Thyroid gland (tissue), 4 donors: ENCODE results near the gene PTPN21.

Source experiments
- POLR2A ChIP-seq, 2 donors: fragments of 450-650 bp; IDR thresholded peaks; one replicate each; pipeline ENCODE4 v1.6.1; 2017; ENCODE audit warnings: antibody characterized with exemption in 2 of 2, mild to moderate bottlenecking in 2 of 2, moderate library complexity in 1 of 2
- TF ChIP-seq, protein P1 (sequence below), 6 experiments: fragments of 200-600 bp in 3 of 6; fragments of 450-650 bp in 3 of 6; sonication (generic) in 3 of 6; IDR thresholded peaks; one replicate each; pipeline ENCODE4 v1.5.1; 2016 to 2019; ENCODE audit warnings: antibody characterized with exemption in 6 of 6, mild to moderate bottlenecking in 2 of 6, inconsistent platforms in 1 of 6, moderate library complexity in 1 of 6

DNA sequence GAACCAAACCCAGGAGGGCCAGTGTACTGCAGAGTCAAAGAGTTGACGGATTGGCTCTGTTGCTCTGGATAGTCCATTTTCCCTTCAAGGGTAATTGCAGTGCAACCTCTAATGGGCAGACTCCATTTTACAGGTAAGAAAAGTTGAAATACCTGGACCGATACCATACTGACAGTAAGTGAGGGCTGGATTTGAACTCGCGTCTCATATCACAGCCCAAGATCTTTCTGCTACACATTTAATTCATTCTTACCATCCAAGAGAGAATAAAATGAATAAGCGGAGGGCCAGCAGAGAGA, 7.7 kb upstream of the PTPN21 start:
- TF ChIP-seq, protein P1, sequence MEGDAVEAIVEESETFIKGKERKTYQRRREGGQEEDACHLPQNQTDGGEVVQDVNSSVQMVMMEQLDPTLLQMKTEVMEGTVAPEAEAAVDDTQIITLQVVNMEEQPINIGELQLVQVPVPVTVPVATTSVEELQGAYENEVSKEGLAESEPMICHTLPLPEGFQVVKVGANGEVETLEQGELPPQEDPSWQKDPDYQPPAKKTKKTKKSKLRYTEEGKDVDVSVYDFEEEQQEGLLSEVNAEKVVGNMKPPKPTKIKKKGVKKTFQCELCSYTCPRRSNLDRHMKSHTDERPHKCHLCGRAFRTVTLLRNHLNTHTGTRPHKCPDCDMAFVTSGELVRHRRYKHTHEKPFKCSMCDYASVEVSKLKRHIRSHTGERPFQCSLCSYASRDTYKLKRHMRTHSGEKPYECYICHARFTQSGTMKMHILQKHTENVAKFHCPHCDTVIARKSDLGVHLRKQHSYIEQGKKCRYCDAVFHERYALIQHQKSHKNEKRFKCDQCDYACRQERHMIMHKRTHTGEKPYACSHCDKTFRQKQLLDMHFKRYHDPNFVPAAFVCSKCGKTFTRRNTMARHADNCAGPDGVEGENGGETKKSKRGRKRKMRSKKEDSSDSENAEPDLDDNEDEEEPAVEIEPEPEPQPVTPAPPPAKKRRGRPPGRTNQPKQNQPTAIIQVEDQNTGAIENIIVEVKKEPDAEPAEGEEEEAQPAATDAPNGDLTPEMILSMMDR (IDR thresholded peaks at IDR 0.05), result no peak
- no peak for TF ChIP-seq POLR2A (IDR thresholded peaks at IDR 0.05)
